H9 (cell line): ENCODE measurements around the gene PCBP2. TPM values are rescaled to one million over a fixed set of nuclear protein-coding genes. Genes with fewer than 3 reads are reported as not detected.

ENCODE experiments used
- DNase-seq: peaks from one replicate; pipeline ENCODE4 v3.0.0-alpha.2; 2017
- H2AFZ ChIP-seq: one replicate; pipeline ENCODE4 v1.6.1; 2013; ENCODE audit warnings: mild to moderate bottlenecking, low read length, control low read depth, moderate library complexity
- H2AK5ac ChIP-seq: 2 replicates; pipeline ENCODE4 v1.6.1; 2013; ENCODE audit warnings: low read length, control low read depth, mixed read lengths; ENCODE audit not compliant: insufficient read length
- H2BK120ac ChIP-seq: one replicate; pipeline ENCODE4 v1.6.1; 2013; ENCODE audit warnings: low read depth, mild to moderate bottlenecking, low read length, control low read depth, inconsistent platforms; ENCODE audit not compliant: poor library complexity, severe bottlenecking
- H2BK12ac ChIP-seq: 2 replicates; pipeline ENCODE4 v1.6.1; 2013; ENCODE audit warnings: low read length, control low read depth, mixed read lengths, low read depth; ENCODE audit not compliant: insufficient read length
- H2BK15ac ChIP-seq: 2 replicates; pipeline ENCODE4 v1.6.1; 2013; ENCODE audit warnings: low read depth, low read length, control low read depth
- H2BK20ac ChIP-seq: one replicate; pipeline ENCODE4 v1.6.1; 2013; ENCODE audit warnings: low read depth, mild to moderate bottlenecking, low read length, control low read depth, inconsistent platforms; ENCODE audit not compliant: poor library complexity, severe bottlenecking
- H2BK5ac ChIP-seq: 2 replicates; pipeline ENCODE4 v1.6.1; 2013; ENCODE audit warnings: low read length, control low read depth, mixed read lengths; ENCODE audit not compliant: insufficient read length
- H3K14ac ChIP-seq: 2 replicates; pipeline ENCODE4 v1.6.1; 2013; ENCODE audit warnings: low read length, control low read depth; ENCODE audit not compliant: insufficient read depth
- H3K18ac ChIP-seq: 2 replicates; pipeline ENCODE4 v1.6.1; 2013; ENCODE audit warnings: low read depth, mild to moderate bottlenecking, mixed read lengths, low read length, control low read depth; ENCODE audit not compliant: insufficient read length
- H3K23ac ChIP-seq: 2 replicates; pipeline ENCODE4 v1.6.1; 2013; ENCODE audit warnings: low read length, control low read depth, mixed read lengths, low read depth; ENCODE audit not compliant: insufficient read length
- H3K23me2 ChIP-seq: 2 replicates; pipeline ENCODE4 v1.6.1; 2013; ENCODE audit warnings: low read depth, mild to moderate bottlenecking, mixed read lengths, low read length, control low read depth; ENCODE audit not compliant: insufficient read length, poor library complexity, severe bottlenecking
- H3K27ac ChIP-seq: 2 replicates; pipeline ENCODE4 v1.5.1; 2013; ENCODE audit warnings: low read length, control low read depth, mixed read lengths, low read depth; ENCODE audit not compliant: insufficient read length
- H3K27me3 ChIP-seq: 2 replicates; pipeline ENCODE4 v1.6.1; 2013; ENCODE audit warnings: low read length, control low read depth, inconsistent platforms; ENCODE audit not compliant: insufficient read depth
- H3K4ac ChIP-seq: 2 replicates; pipeline ENCODE4 v1.6.1; 2013; ENCODE audit warnings: low read depth, mild to moderate bottlenecking, control low read depth, inconsistent platforms, low read length, moderate library complexity
- H3K4me1 ChIP-seq: 2 replicates; pipeline ENCODE4 v1.6.1; 2013; ENCODE audit warnings: low read length, control low read depth, inconsistent platforms; ENCODE audit not compliant: insufficient read depth
- H3K4me2 ChIP-seq: 2 replicates; pipeline ENCODE4 v1.6.1; 2013; ENCODE audit warnings: low read length, control low read depth, mixed read lengths; ENCODE audit not compliant: insufficient read length, insufficient read depth
- H3K56ac ChIP-seq: 2 replicates; pipeline ENCODE4 v1.6.1; 2013; ENCODE audit warnings: low read depth, mild to moderate bottlenecking, mixed read lengths, low read length, control low read depth; ENCODE audit not compliant: insufficient read length
- H3K79me1 ChIP-seq: 2 replicates; pipeline ENCODE4 v1.6.1; 2013; ENCODE audit warnings: low read depth, mild to moderate bottlenecking, moderate library complexity, low read length, control low read depth, inconsistent platforms; ENCODE audit not compliant: insufficient read depth, poor library complexity, severe bottlenecking
- H3K79me2 ChIP-seq: 2 replicates; pipeline ENCODE4 v1.6.1; 2013; ENCODE audit warnings: low read length, control low read depth, inconsistent platforms; ENCODE audit not compliant: insufficient read depth
- H3K9ac ChIP-seq: 2 replicates; pipeline ENCODE4 v1.6.1; 2013; ENCODE audit warnings: low read length, control low read depth, mixed read lengths; ENCODE audit not compliant: insufficient read length; ENCODE audit errors: extremely low read depth
- H3K9me3 ChIP-seq: one replicate; pipeline ENCODE4 v1.6.1; 2013; ENCODE audit warnings: low read depth, low read length, inconsistent platforms; ENCODE audit not compliant: control insufficient read depth
- H3T11ph ChIP-seq: one replicate; pipeline ENCODE4 v1.6.1; 2013; ENCODE audit warnings: mild to moderate bottlenecking, low read length, control low read depth, inconsistent platforms
- H4K20me1 ChIP-seq: one replicate; pipeline ENCODE4 v1.6.1; 2013; ENCODE audit not compliant: control insufficient read depth, insufficient read length, insufficient read depth
- H4K5ac ChIP-seq: 2 replicates; pipeline ENCODE4 v1.6.1; 2013; ENCODE audit warnings: low read depth, mild to moderate bottlenecking, mixed read lengths, low read length, control low read depth; ENCODE audit not compliant: insufficient read length
- H4K8ac ChIP-seq: replicated peaks from 2 replicates; pipeline ENCODE4 v1.6.1; 2013; ENCODE audit warnings: low read length, control low read depth, mixed read lengths, low read depth; ENCODE audit not compliant: insufficient read length
- H4K91ac ChIP-seq: 2 replicates; pipeline ENCODE4 v1.6.1; 2013; ENCODE audit warnings: low read depth, mild to moderate bottlenecking, moderate library complexity, mixed read lengths, low read length, control low read depth; ENCODE audit not compliant: insufficient read length
- H3K27ac Mint-ChIP-seq, 3 experiments: 2 replicates in 2 of 3; 3 replicates in 1 of 3; pipeline ENCODE4 v1.8.0; 2020 to 2021; ENCODE audit warnings: mixed read lengths in 3 of 3, mild to moderate bottlenecking in 1 of 3, moderate library complexity in 1 of 3
- H3K27me3 Mint-ChIP-seq: 2 replicates; pipeline ENCODE4 v1.8.0; 2021; ENCODE audit warnings: low read depth, mild to moderate bottlenecking, moderate library complexity, mixed read lengths
- H3K36me3 Mint-ChIP-seq, 3 experiments: 2 replicates in 2 of 3; 3 replicates in 1 of 3; pipeline ENCODE4 v1.8.0; 2020 to 2021; ENCODE audit warnings: low read depth in 3 of 3, mixed read lengths in 3 of 3; ENCODE audit not compliant: insufficient read depth in 1 of 3
- H3K4me1 Mint-ChIP-seq, 2 experiments: 2 replicates each; pipeline ENCODE4 v1.8.0; 2020; ENCODE audit warnings: mixed read lengths in 2 of 2
- H3K4me3 Mint-ChIP-seq, 2 experiments: 2 replicates in 1 of 2; 3 replicates in 1 of 2; pipeline ENCODE4 v1.8.0; 2020 to 2021; ENCODE audit warnings: mild to moderate bottlenecking in 2 of 2, mixed read lengths in 2 of 2, moderate library complexity in 1 of 2
- H3K9me3 Mint-ChIP-seq, 2 experiments: 2 replicates in 1 of 2; 3 replicates in 1 of 2; pipeline ENCODE4 v1.8.0; 2020; ENCODE audit warnings: mild to moderate bottlenecking in 2 of 2, mixed read lengths in 2 of 2, moderate library complexity in 1 of 2
- WGBS: extraction: QIAGEN DNeasy Blood & Tissue Kit; methylation state at CpG from one replicate; pipeline ENCODE4 v1.1.7; 2013; ENCODE audit warnings: missing lambda C conversion rate, low lambda C conversion rate, mixed read lengths; ENCODE audit not compliant: insufficient read length; ENCODE audit errors: extremely low coverage; 5-methylcytosine and 5-hydroxymethylcytosine counted together
- total RNA-seq: library from RNA; stranded (reverse); gene quantifications from 2 replicates; pipeline ENCODE4 v1.2.1, GENCODE V29; 2021
- TF ChIP-seq, protein P1 (sequence below): fragments of 200-600 bp; sonication (generic); conservative IDR thresholded peaks from 3 replicates; pipeline ENCODE4 v1.8.0; 2021; ENCODE audit warnings: antibody characterized with exemption, mild to moderate bottlenecking

Gene PCBP2
- total RNA-seq, 1 experiment from 2014 or later: 1,207 TPM

DNA sequence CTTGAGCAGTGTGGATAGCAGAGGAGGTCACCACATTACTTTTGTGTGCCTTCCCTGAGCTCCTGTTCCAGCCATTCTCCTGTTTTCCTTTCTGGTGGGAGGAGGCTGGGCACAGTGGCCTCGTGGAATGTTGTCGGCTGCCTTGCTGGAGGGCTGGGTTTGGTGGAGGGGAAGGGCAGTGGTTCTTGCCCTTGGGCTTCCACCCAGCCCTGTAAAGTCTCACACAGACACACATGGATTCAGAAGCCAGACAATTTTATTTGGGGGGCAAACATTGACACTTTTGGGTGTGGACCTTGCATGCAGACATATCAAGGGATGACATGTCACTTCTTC lies 54.5 kb downstream of the PCBP2 start:
- Histone ChIP-seq H3K9ac (no peak overlapping the region), H3K4me2 (no peak overlapping the region), H2BK120ac (no peak overlapping the region), H2AFZ (no peak overlapping the region), H2AK5ac (no peak overlapping the region), H3K56ac (no peak overlapping the region), H2BK12ac (no peak overlapping the region), H3K9me3 (no peaks in the 10 kb centered on the region), H4K20me1 (no peaks in the 10 kb centered on the region), H3T11ph (no peak overlapping the region), H3K27ac (no peak overlapping the region), H3K4me1 (no peaks in the 10 kb centered on the region), H3K79me1 (peaks cover 5% of the 10 kb centered on the region), H2BK5ac (no peak overlapping the region), H3K14ac (no peak overlapping the region), H4K91ac (no peak overlapping the region), H4K8ac (no peak overlapping the region), H3K23ac (no peak overlapping the region), H3K27me3 (no peaks in the 10 kb centered on the region), H2BK15ac (no peak overlapping the region), H2BK20ac (no peak overlapping the region), H3K79me2 (no peaks in the 10 kb centered on the region; the same call in 1 of the 2 replicates), H3K18ac (no peak overlapping the region), H3K4ac (no peak overlapping the region), H3K23me2 (peaks cover 4% of the 10 kb centered on the region), H4K5ac (no peak overlapping the region)
- peak overlapping the region in 1 of 3 experiments; percentile 82; a peak in 1 of 7 replicates for H3K27ac Mint-ChIP-seq
- H3K27me3 Mint-ChIP-seq: no peaks in the 10 kb centered on the region
- no peaks in the 10 kb centered on the region for H3K9me3 Mint-ChIP-seq
- no peak for DNase-seq
- WGBS: no CpG with 5 or more reads among the region's 2 CpGs
- no peak overlapping the region for H3K4me3 Mint-ChIP-seq
- H3K36me3 Mint-ChIP-seq: peaks cover 19 to 36% (median 29%) of the 10 kb centered on the region in 3 experiments
- TF ChIP-seq, protein P1, sequence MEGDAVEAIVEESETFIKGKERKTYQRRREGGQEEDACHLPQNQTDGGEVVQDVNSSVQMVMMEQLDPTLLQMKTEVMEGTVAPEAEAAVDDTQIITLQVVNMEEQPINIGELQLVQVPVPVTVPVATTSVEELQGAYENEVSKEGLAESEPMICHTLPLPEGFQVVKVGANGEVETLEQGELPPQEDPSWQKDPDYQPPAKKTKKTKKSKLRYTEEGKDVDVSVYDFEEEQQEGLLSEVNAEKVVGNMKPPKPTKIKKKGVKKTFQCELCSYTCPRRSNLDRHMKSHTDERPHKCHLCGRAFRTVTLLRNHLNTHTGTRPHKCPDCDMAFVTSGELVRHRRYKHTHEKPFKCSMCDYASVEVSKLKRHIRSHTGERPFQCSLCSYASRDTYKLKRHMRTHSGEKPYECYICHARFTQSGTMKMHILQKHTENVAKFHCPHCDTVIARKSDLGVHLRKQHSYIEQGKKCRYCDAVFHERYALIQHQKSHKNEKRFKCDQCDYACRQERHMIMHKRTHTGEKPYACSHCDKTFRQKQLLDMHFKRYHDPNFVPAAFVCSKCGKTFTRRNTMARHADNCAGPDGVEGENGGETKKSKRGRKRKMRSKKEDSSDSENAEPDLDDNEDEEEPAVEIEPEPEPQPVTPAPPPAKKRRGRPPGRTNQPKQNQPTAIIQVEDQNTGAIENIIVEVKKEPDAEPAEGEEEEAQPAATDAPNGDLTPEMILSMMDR: no peak
- peaks cover 10 to 18% of the 10 kb centered on the region in 2 experiments for H3K4me1 Mint-ChIP-seq
